ENCODE data around the gene SNAP91.
"Not testable (repeated sequence)": the region's sequence is repeated elsewhere in the genome, so short reads cannot be mapped to it uniquely, and the experiment has no call there.

The SNAP91 gene

DNA sequence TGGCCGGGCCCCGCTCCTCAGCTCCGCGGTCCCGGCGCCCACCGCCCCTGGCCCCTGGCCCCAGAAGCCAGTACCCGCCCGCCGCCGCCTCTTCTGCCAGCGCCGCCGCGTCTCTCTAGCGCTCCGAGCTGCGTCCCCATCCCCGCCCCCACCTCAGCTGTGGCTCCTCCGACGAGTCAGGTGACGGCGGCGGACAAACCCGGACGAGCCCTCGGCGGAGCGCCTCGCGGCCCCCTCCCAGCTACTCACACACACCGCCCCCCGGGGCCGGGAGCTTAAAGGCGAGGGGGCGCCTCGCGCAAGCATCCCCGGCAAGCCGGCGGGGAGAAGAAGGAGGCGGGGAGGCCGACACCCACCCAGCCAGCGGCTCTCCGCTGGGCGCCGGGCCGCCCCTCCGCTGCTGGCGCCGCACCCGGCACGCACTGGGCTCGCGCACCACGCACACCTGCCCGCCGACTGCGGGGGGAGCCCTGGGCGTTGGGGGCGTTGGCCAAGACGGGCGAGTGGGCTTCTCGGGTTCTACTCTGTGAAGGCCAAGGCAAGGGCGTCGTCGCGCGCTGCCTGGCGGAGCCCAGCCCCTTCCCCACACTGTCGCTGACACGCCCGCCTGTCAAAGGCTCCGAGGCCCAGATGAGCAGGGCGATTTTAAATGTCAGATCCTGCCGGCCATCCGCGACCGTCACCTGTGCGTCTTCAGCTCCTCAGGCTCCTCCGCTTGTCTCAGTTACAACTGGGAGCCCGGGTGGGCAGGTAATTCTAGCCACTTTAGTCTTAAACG lies at the start of gene SNAP91:
TSS of gene SNAP91 (minus strand) at position 132 of the 778 bp plus-strand sequence. CDS start 1,174 bp downstream, outside the sequence.
- DNase-seq (ENCODE audit: low read depth in 2 of 2) = no peak

DNA sequence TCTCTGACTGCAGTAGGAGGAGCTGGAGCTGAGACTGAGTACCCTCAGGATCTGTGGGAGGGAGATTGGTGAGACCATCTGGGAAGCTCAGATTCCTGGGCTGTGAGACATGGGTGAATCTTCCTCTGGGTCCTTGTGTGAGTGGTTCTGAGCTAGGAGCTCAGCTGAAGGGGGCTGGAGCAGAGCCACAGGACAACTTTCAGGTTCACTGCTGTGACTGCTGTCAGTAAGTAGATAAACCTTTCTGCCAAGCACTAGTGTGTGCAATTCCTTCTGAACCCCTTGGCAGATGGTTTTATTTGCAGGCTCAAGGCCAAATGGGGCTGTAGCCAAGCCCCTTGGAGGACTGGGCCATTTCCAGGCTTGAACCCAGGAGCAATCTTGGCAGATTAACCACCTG lies 49.6 kb upstream of the SNAP91 start:
- no peak for DNase-seq (ENCODE audit: low read depth in 2 of 2)

DNA sequence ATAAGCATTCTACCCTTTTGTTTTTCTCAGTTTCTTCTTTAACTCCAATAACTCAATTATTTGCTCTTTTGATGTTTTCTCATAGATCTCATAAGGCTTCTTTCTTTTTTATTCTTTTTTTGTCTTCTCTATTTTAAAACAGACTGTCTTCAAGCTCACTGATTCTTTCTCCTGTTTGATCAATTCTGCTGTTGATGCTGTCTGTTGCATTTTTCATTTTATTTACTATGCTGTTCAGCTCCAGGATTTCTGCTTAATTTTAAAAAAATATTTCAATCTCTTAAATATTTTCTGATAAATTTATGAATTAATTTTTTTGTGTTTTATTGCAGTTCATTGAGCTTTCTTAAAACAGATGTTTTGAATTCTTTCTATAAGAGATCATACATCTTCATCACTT lies 48.1 kb upstream of the SNAP91 start:
- no peak for DNase-seq (ENCODE audit: low read depth in 2 of 2)

DNA sequence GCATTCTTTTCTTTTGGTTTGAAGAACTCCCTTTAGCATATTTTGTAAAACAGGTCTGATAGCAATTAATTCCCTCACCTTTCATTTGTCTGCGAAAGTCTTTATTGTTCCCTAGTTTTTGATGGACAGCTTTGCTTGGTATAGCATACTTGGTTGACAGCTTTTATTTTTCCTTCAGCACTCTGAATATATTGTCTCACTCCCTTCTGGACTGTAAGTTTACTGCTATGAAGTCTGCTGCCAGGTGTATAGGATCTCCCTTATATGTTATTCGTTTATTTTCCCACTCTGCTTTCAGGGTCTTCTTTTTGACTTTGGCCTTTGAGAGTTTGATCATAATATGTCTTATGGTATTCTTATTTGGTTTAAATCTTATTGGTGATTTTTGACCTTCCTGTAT lies 47.7 kb upstream of the SNAP91 start:
- DNase-seq (ENCODE audit: low read depth in 2 of 2) = no peak

DNA sequence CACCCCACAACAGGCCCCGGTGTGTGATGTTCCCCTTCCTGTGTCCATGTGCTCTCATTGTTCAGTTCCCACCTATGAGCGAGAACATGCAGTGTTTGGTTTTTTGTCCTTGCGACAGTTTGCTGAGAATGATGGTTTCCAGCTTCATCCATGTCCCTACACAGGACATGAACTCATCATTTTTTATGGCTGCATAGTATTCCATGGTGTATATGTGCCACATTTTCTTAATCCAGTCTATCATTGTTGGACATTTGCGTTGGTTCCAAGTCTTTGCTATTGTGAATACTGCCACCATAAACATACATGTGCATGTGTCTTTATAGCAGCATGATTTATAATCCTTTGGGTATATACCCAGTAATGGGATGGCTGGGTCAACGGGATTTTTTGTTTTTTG lies 43.5 kb upstream of the SNAP91 start:
- not testable (repeated sequence) for DNase-seq (ENCODE audit: low read depth in 2 of 2)

GRCh38 chr6:83741089-83741488 lies 32.2 kb upstream of the SNAP91 start:
- no peak for DNase-seq (ENCODE audit: low read depth in 2 of 2)

- no peak for DNase-seq (ENCODE audit: low read depth in 2 of 2)
Measured at GRCh38 chr6:83735461-83735860, 26.6 kb upstream of the SNAP91 start.

DNA sequence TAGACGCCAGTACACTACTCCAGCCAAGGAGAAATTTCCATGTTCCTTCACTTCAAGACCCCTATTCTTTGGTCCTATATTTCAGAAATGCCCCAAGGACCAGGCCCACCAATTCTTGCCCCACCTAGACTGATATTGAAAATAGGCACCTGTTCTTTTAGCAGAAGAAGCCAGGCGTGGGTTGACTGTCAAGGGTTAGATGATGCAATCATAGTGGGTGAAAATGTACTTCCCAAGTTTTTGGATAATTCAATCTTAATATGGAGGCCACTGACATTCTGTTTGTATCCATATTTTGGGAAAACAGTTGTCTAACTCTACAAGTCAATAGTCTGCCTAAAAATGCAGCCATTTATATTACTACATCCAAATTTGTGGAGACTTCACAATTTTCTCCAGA lies 21.0 kb upstream of the SNAP91 start:
- DNase-seq (ENCODE audit: low read depth in 2 of 2) = no peak

DNA sequence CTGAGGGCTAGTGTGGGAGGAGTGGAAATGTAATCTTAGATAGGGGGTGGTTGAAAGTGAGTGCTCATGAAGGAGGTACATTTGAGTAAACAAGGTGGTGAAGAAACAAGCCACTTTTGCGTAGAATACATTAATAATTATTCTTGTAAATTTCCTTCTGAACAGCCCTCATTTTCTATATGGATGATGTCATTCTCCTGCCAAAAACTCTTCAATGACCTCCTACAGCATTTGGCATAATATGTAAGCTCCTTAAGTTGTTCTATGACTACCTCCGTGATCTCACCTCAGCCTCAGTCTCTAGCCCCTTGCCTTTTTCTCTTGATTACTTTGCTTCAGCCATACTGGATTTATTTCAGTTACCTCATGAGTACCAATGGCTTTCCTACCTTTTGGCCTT lies 14.0 kb upstream of the SNAP91 start:
- no peak for DNase-seq (ENCODE audit: low read depth in 2 of 2)

- DNase-seq (ENCODE audit: low read depth in 2 of 2) = no peak
Measured at GRCh38 chr6:83717809-83718208, 8.9 kb upstream of the SNAP91 start.

DNA sequence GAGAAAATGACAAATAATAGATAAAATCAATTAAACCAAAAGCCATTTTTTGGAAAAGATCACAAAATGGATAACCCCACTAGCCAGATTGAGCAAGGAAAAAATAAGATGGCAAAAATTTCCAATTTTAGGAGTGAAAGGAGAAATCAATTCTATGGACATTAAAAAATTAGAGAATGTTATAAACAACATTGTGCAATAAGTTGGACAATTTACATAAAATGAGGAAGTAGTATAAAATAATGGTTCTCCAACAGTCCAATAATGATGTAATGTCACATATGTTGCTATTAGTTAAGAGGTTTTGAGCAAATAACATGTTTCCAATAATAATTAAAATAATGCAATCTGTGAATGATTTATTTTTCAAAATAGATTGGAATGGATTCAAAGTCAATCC lies 3.1 kb upstream of the SNAP91 start:
- DNase-seq (ENCODE audit: low read depth in 2 of 2) = no peak

DNA sequence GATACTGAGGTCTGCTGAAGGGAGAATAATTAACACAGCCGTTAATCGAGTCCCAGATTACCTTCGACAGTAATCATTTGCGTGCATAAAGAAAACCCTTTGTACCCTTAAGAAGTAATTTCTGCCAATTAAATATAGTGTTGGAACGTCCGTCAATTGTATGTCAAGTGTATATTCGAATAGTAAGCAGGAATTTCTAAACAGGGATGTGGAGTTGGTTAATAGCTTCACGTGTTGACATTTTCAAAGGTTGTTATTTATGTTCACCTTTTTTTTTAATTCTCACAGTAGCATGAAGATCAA lies 798 bp upstream of the SNAP91 start:
- DNase-seq (ENCODE audit: low read depth in 2 of 2) = no peak

DNA sequence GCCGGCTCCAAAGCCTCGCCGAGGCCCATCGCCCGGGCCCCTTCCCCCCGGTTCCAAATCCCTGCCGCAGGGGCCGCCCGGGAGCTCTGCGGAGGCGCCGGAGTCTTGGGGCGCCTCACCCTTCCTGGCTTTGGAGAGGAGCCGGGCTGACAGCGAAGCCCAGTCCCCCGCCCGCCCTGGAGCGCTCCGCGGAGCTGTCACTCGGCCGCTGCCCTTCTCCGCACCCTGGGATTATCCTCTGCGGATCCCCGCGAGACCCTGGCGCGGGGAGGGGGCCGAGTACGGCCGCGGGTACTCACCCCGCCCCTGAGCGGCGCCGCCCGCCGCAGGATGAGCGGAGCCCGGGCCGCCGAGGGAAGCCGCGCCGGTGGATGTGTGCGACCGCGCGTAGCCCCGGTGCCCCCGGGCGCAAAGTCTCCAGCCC lies 343 bp downstream of the SNAP91 start:
- no peak for DNase-seq (ENCODE audit: low read depth in 2 of 2)

DNA sequence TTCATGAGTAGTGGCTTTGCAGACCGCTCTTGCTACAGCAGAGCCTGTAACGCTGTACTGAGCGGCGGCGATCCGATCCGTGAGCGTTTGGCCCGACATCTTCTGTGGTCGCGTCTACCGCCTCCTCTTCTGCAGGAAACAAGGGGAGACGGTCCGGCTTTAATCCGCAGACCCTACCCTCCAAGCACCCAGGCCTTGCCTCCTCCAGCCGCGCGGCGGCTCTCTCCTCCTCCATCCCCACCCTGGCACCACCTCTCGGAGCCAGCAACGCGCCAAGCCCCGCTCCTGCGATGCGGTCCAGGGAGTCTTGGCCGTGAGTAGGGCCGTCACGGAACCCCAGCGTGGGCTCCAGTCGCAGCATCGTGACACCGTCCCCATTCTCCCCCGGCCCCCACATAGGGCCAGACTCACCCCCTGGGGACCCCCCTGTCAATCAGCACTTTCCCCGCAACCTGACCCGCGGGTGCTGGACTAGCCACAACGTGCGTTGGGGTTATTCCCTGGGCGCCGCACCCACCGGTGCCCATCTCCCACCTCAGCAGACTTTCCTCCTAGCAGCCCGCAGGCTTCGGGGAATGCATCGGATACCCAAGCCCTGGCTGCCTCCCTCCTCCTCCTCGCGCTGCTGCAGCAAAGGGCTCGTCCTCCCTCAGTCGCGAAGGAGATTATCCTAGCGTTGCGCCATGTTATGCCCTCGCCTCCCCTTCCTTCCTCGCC lies 914 bp downstream of the SNAP91 start:
- no peak for DNase-seq (ENCODE audit: low read depth in 2 of 2)

- DNase-seq (ENCODE audit: low read depth in 2 of 2) = no peak
Measured at GRCh38 chr6:83702749-83703148, 6.2 kb downstream of the SNAP91 start.

GRCh38 chr6:83702077-83702476 lies 6.8 kb downstream of the SNAP91 start:
- DNase-seq (ENCODE audit: low read depth in 2 of 2) = no peak

DNA sequence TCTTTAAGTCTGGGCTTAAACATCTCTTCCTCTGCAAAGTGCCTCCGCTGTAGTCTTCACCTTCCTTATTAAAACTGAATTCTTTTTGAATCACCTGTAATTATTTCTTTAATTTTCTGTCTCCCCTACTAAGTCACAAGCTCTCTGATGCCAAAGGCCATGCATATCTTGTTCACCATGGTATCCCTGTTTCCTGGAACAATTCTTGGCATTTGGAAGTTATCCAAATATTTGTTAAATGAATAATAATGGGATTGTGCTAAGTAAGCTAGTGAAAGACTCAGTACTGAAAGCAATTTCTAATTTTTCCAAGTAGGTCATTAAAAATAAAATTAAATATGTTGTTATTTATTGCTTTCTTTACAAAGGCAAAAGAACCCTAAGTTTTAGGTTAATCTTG lies 12.2 kb downstream of the SNAP91 start:
- no peak for DNase-seq (ENCODE audit: low read depth in 2 of 2)

- no peak for DNase-seq (ENCODE audit: low read depth in 2 of 2)
Measured at GRCh38 chr6:83685481-83685880, 23.4 kb downstream of the SNAP91 start.

DNA sequence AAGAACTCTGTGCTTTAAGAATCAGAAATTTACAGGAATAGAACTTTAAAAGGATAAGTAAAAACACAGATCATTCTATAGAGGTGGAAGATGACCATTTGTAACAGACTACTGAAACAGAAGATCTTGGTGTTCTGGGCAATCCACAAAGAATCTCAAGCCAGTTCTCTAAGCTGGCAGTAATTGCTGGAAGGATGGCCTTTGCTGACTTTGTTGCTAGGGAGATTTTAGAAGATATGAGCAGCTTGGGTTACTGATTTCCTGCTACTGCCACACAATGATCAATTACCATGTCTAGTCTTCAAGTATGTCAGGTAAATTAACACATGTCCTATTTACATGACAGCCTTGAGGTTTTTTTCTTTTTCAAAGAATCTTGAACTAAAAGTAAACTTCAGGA lies 31.1 kb downstream of the SNAP91 start:
- DNase-seq (ENCODE audit: low read depth in 2 of 2) = no peak

DNA sequence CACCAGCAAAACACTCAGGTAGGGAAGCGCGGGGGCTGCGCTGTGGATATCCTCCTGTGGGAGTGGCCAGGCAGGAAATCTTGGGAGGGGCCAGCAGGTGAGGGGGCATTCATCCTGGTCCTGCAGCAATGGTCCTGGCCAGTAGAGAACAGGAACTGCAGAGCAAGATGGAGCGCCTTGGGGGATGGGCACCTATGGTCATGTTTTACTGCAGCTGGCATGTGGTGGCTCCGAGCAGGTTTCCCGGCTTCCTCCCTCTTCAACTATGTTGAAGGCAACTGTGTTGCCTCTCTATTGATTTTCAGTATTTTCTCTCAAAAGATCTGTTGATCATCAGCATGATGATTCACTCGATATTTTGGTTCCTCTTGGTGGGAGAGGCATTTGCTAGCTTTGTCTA lies 70.9 kb downstream of the SNAP91 start:
- DNase-seq (ENCODE audit: low read depth in 2 of 2) = no peak

DNA sequence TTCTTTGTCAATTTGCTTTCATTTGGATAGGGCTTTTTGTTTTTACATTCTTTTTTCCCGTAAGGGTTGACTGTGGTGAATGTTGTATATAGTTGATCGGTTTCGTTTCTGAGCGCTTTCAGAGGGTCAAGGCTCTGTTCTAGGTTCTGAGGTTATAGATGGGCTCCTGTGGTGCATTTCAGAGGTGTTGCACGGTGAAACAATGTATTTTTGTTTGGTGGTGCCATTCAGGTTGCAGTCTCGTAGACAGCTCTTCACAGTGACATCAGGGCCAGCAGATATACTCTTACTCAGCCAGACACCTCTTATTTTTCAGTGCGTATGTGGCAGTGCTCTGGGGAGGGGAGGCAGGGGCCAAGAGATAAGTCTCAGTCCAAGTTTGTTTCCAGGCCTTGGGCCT lies 72.1 kb downstream of the SNAP91 start:
- DNase-seq (ENCODE audit: low read depth in 2 of 2) = no peak

DNA sequence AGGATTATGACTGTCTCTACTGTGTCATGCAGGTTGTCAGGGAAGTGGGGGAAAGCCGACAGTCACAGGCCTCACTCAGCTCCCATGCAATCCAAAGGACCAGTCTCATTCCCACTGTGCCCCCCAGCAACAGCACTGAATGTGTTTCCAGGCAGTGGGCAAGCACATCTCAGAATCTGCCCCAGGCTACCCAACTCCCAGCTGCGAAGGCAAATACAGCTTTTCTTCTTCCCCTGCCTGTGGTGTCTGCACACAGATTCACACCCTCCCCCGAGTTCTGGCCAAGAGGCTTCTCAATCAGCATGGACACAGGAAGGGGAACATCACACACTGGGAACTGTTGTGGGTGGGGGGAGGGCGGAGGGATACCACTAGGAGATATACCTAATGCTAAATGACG lies 75.3 kb downstream of the SNAP91 start:
- DNase-seq (ENCODE audit: low read depth in 2 of 2) = no peak

DNA sequence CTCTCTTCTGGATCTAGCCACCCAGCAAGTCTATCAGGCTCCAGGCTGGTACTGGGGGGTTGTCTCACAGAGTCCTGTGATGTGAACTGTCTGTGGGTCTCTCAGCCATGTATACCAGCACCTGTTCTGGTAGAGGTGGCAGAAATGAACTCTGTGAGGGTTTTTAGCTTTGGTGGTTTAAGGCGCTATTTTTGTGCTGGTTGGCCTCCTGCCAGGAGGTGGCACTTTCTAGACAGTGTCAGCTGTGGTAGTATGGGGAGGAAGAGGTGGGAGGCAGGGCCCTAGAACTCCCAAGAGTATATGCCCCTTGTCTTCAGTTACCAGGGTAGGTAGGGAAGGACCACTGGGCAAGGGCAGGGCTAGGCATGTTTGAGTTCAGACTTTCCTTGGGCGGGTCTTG lies 75.8 kb downstream of the SNAP91 start:
- no peak for DNase-seq (ENCODE audit: low read depth in 2 of 2)

DNA sequence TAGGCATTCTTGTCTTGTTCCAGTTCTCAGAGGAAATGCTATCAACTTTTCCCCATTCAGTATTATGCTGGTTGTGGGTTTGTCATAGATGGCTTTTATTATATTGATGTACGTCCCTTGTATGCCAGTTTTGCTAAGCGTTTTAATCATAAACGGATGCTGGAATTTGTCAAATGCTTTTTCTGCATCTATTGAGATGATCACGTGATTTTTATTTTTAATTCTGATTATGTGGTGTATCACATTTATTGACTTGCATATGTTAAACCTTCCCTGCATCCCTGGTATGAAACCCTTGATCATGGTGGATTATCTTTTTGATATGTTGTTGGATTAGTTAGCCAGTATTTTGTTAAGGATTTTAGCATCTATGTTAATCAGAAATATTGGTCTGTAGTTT lies 79.0 kb downstream of the SNAP91 start:
- not testable (repeated sequence) for DNase-seq (ENCODE audit: low read depth in 2 of 2)
